Fibroblast of lung (primary cell): ENCODE results near the gene POT1. TPM values are rescaled to one million over a fixed set of nuclear protein-coding genes. Genes with fewer than 3 reads are reported as not detected.
A peak's percentile ranks its signal among the peaks of the same experiment; 100 is the strongest.

ENCODE experiments used
- DNase-seq, 2 donors: peaks; one replicate each; pipeline versions ENCODE4 v3.0.0 to v3.0.0-alpha.2; 2010; ENCODE audit warnings: low read depth in 2 of 2
- H2AFZ ChIP-seq: 2 replicates; pipeline ENCODE4 v1.5.1; 2012; ENCODE audit warnings: low read length, control low read depth, inconsistent platforms
- H3K27ac ChIP-seq: 2 replicates; pipeline ENCODE4 v1.5.1; 2011; ENCODE audit warnings: low read length, control low read depth; ENCODE audit not compliant: insufficient read depth
- H3K27me3 ChIP-seq: 2 replicates; pipeline ENCODE4 v1.5.1; 2011; ENCODE audit warnings: mild to moderate bottlenecking, low read length; ENCODE audit not compliant: control insufficient read depth, insufficient read depth
- H3K36me3 ChIP-seq: 2 replicates; pipeline ENCODE4 v1.5.1; 2011; ENCODE audit warnings: low read length; ENCODE audit not compliant: control insufficient read depth, insufficient read depth
- H3K4me1 ChIP-seq: 2 replicates; pipeline ENCODE4 v1.5.1; 2011; ENCODE audit warnings: low read length; ENCODE audit not compliant: control insufficient read depth, insufficient read depth; ENCODE audit errors: extremely low read depth
- H3K4me2 ChIP-seq: 2 replicates; pipeline ENCODE4 v1.5.1; 2011; ENCODE audit warnings: low read length, control low read depth; ENCODE audit not compliant: insufficient read depth; ENCODE audit errors: extremely low read depth
- H3K4me3 ChIP-seq, 4 experiments: fragments of 200-600 bp in 1 of 4; sonication (generic) in 1 of 4; replicated peaks in 1 of 4; 2 replicates each; pipeline ENCODE4 v1.5.1; 2011 to 2016; ENCODE audit warnings: low read length in 4 of 4, low read depth in 3 of 4, mild to moderate bottlenecking in 3 of 4, control low read depth in 2 of 4, inconsistent platforms in 1 of 4, mixed read lengths in 1 of 4; ENCODE audit not compliant: insufficient read depth in 1 of 4; ENCODE audit errors: control extremely low read depth in 1 of 4
- H3K79me2 ChIP-seq: 2 replicates; pipeline ENCODE4 v1.5.1; 2012; ENCODE audit warnings: mild to moderate bottlenecking, low read length, inconsistent platforms; ENCODE audit not compliant: control insufficient read depth, insufficient read depth
- H3K9ac ChIP-seq: 2 replicates; pipeline ENCODE4 v1.5.1; 2011; ENCODE audit warnings: mild to moderate bottlenecking, low read length, control low read depth; ENCODE audit not compliant: insufficient read depth
- H3K9me3 ChIP-seq: 2 replicates; pipeline ENCODE4 v1.5.1; 2012; ENCODE audit warnings: low read depth, low read length; ENCODE audit not compliant: control insufficient read depth, insufficient read depth
- H4K20me1 ChIP-seq: 2 replicates; pipeline ENCODE4 v1.5.1; 2011; ENCODE audit warnings: low read length; ENCODE audit not compliant: control insufficient read depth, insufficient read depth; ENCODE audit errors: extremely low read depth
- EZH2 ChIP-seq: IDR thresholded peaks from 2 replicates; pipeline ENCODE4 v1.5.1; 2012; ENCODE audit warnings: low read length, control low read depth, mild to moderate bottlenecking; ENCODE audit errors: missing control alignments
- polyA plus RNA-seq, 2 donors: library from polyadenylated mRNA; depleted of rRNA in 1 of 2; stranded (reverse) in 1 of 2; unstranded in 1 of 2; fragments of >200 nt; gene quantifications; 2 replicates each; pipeline ENCODE4 v1.2.1, GENCODE V29; 2011 to 2012; ENCODE audit warnings: missing spikeins in 1 of 2
- total RNA-seq: library from RNA; depleted of rRNA; stranded (reverse); fragments of >200 nt; gene quantifications from 2 replicates; pipeline ENCODE4 v1.2.1, GENCODE V29; 2014
- TF ChIP-seq, protein P1 (sequence below), 2 donors: IDR thresholded peaks in 1 of 2; conservative IDR thresholded peaks in 1 of 2; 1 replicate in 1 of 2; 2 replicates in 1 of 2; pipeline ENCODE4 v1.5.1; 2011 to 2012; ENCODE audit warnings: low read length in 2 of 2, control low read depth in 1 of 2, inconsistent platforms in 1 of 2, low read depth in 1 of 2, mild to moderate bottlenecking in 1 of 2

The POT1 gene
- total and polyA plus RNA-seq, 2 donors (not counting 1 experiment from before 2014, with no cell fraction given), result 25.1 to 49.5 TPM

DNA sequence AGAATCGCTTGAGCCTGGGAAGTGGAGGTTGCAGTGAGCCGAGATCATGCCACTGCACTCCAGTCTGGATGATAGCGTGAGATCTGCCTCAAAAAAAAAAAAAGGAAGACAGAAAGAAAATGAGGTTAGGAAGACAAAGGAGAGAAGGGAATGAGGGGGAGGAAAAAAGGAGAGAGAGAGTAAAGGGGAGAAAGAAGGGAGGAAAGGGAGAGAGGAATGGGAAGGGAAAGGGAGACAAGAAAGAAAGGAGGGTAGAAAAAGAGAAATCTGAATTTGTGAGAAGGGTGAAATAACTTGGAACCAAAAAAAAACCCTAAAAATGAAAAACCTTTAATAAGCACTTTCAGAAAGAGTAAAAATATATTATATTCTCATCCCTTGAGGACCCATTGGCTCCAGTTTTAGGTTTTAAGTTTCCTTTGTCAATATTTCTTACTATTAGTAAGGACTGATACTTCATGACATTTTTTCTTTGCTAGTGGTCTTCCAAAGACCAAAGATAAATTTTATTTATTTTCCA, 54.9 kb downstream of the POT1 start:
- H3K9me3 ChIP-seq, result no peaks in the 10 kb centered on the region
- H4K20me1 ChIP-seq, result no peaks in the 10 kb centered on the region
- H3K79me2 ChIP-seq, result no peaks in the 10 kb centered on the region
- no peak for DNase-seq
- H3K9ac ChIP-seq, result no peak overlapping the region
- H3K4me3 ChIP-seq, result no peak overlapping the region
- TF ChIP-seq, protein P1, sequence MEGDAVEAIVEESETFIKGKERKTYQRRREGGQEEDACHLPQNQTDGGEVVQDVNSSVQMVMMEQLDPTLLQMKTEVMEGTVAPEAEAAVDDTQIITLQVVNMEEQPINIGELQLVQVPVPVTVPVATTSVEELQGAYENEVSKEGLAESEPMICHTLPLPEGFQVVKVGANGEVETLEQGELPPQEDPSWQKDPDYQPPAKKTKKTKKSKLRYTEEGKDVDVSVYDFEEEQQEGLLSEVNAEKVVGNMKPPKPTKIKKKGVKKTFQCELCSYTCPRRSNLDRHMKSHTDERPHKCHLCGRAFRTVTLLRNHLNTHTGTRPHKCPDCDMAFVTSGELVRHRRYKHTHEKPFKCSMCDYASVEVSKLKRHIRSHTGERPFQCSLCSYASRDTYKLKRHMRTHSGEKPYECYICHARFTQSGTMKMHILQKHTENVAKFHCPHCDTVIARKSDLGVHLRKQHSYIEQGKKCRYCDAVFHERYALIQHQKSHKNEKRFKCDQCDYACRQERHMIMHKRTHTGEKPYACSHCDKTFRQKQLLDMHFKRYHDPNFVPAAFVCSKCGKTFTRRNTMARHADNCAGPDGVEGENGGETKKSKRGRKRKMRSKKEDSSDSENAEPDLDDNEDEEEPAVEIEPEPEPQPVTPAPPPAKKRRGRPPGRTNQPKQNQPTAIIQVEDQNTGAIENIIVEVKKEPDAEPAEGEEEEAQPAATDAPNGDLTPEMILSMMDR (conservative IDR thresholded peaks at IDR 0.05 in 1 of 2, IDR thresholded peaks at IDR 0.05 in 1 of 2; ENCODE audit: low read depth in 1 of 2, low read length in 2 of 2), result no peak
- no peak for TF ChIP-seq EZH2
- no peaks in the 10 kb centered on the region for H3K27me3 ChIP-seq
- H2AFZ ChIP-seq, result no peak overlapping the region
- no peaks in the 10 kb centered on the region for H3K4me1 ChIP-seq
- no peak overlapping the region for H3K27ac ChIP-seq
- H3K4me2 ChIP-seq, result no peak overlapping the region
- H3K36me3 ChIP-seq, result no peaks in the 10 kb centered on the region

DNA sequence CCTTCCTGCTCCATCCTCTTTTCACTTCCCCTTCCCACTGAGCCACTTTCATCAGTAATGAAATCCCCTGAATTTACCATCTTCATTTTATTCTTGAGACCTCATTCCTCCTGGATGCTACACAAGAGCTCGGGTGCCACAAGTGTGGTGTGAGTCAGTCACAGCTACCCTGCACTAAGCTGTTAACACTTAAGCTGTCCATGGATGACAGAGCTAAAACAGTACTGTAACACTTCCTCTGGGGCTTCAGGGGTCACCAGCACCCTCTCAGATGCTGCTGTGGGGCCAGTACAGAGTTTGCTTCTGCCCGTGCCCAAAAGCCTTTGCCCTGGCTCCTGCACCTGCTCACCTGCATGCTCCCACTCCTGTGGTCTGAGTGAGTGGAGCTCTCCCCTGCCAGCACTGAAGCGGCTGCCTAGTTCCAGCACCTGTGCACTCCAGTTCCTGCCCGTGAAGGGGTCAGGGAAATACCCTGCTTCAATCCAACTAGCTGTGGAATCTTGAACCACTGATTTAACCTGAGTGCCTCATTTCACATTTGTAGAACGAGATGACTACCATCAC, 71.9 kb downstream of the POT1 start:
- no peak overlapping the region for H2AFZ ChIP-seq
- no peaks in the 10 kb centered on the region for H3K79me2 ChIP-seq
- H3K4me3 ChIP-seq, result no peak overlapping the region
- no peak overlapping the region for H3K4me2 ChIP-seq
- H3K27me3 ChIP-seq, result no peaks in the 10 kb centered on the region
- no peak for DNase-seq
- H3K36me3 ChIP-seq, result no peaks in the 10 kb centered on the region
- H3K9ac ChIP-seq, result no peak overlapping the region
- H3K9me3 ChIP-seq, result no peaks in the 10 kb centered on the region
- H4K20me1 ChIP-seq, result no peaks in the 10 kb centered on the region
- H3K27ac ChIP-seq, result no peak overlapping the region
- no peak for TF ChIP-seq EZH2
- TF ChIP-seq, protein P1 (conservative IDR thresholded peaks at IDR 0.05 in 1 of 2, IDR thresholded peaks at IDR 0.05 in 1 of 2; ENCODE audit: low read depth in 1 of 2, low read length in 2 of 2), result no peak
- no peaks in the 10 kb centered on the region for H3K4me1 ChIP-seq

GRCh38 chr7:124856299-124856888, 73.2 kb downstream of the POT1 start:
- no peak overlapping the region for H3K4me3 ChIP-seq
- H3K27me3 ChIP-seq, result no peaks in the 10 kb centered on the region
- H3K79me2 ChIP-seq, result no peaks in the 10 kb centered on the region
- H3K4me1 ChIP-seq, result no peaks in the 10 kb centered on the region
- H4K20me1 ChIP-seq, result no peaks in the 10 kb centered on the region
- H3K9me3 ChIP-seq, result no peaks in the 10 kb centered on the region
- DNase-seq, result peak; percentile 42 to 61
- no peaks in the 10 kb centered on the region for H3K36me3 ChIP-seq
- H3K4me2 ChIP-seq, result no peak overlapping the region
- H2AFZ ChIP-seq, result no peak overlapping the region
- no peak for TF ChIP-seq EZH2
- TF ChIP-seq, protein P1 (conservative IDR thresholded peaks at IDR 0.05 in 1 of 2, IDR thresholded peaks at IDR 0.05 in 1 of 2; ENCODE audit: low read depth in 1 of 2, low read length in 2 of 2), result peak; percentile 1 to 57
- H3K27ac ChIP-seq, result no peak overlapping the region
- no peak overlapping the region for H3K9ac ChIP-seq
